ENCODE data around the gene KRTAP13-4. TPM values are rescaled to one million over a fixed set of nuclear protein-coding genes. Genes with fewer than 3 reads are reported as not detected.

KRTAP13-4 gene
- total RNA-seq, 1 experiment from 2014 or later, result not detected

DNA sequence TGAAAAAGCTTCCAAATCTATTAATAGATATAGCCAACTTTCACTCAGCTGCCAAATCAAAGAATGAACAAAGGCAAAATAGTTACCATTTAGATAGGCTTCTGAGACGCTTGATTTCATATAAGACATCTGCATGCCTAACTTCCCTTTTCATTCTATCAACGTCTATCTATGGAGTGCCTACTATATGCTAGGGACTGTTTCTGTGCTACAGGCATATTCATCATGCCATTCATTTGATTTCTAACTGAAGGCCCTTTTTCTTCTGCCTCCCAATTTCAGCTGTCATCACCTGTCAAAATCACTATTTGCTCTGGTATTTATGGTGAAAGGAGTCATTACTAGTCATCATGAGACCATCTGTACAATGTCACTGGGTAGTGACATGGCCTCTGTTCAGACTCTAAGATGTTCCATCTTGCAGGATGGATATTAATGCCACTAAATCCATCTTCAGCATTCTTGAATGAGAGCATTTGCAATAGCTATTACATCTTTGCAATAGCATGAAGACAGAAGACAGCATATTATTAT is 38.5 kb upstream of the KRTAP13-4 start:
- intact Hi-C loops (cut with micrococcal nuclease; ENCODE audit: unreplicated experiment), result no loop called here
- in situ Hi-C loops (cut with HindIII; ENCODE audit: low pct_unique_long_range_greater_than_20kb, low sequenced_read_pairs), result no loop called here
- BruUV-seq (replicated peaks), result no TSS peak
- no peak overlapping the region for H3K27ac ChIP-seq (ENCODE audit: low read length)
- no peak for ATAC-seq
- H3K36me3 ChIP-seq (ENCODE audit: control insufficient read depth, insufficient read depth, low read length), result no peaks in the 10 kb centered on the region
- H3K27me3 ChIP-seq (ENCODE audit: control insufficient read depth, insufficient read depth, low read length), result no peaks in the 10 kb centered on the region
- no peak overlapping the region for H3K4me3 ChIP-seq (ENCODE audit: low read depth in 2 of 2, low read length in 2 of 2)
- ChIA-PET CTCF (no interaction called here), POLR2A (no interaction called here)
- DNase-seq (ENCODE audit: low read depth, low spot score), result no peak
- TF ChIP-seq, protein P1, sequence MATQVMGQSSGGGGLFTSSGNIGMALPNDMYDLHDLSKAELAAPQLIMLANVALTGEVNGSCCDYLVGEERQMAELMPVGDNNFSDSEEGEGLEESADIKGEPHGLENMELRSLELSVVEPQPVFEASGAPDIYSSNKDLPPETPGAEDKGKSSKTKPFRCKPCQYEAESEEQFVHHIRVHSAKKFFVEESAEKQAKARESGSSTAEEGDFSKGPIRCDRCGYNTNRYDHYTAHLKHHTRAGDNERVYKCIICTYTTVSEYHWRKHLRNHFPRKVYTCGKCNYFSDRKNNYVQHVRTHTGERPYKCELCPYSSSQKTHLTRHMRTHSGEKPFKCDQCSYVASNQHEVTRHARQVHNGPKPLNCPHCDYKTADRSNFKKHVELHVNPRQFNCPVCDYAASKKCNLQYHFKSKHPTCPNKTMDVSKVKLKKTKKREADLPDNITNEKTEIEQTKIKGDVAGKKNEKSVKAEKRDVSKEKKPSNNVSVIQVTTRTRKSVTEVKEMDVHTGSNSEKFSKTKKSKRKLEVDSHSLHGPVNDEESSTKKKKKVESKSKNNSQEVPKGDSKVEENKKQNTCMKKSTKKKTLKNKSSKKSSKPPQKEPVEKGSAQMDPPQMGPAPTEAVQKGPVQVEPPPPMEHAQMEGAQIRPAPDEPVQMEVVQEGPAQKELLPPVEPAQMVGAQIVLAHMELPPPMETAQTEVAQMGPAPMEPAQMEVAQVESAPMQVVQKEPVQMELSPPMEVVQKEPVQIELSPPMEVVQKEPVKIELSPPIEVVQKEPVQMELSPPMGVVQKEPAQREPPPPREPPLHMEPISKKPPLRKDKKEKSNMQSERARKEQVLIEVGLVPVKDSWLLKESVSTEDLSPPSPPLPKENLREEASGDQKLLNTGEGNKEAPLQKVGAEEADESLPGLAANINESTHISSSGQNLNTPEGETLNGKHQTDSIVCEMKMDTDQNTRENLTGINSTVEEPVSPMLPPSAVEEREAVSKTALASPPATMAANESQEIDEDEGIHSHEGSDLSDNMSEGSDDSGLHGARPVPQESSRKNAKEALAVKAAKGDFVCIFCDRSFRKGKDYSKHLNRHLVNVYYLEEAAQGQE (IDR thresholded peaks at IDR 0.05; ENCODE audit: insufficient read depth in 1 of 2, low read depth in 2 of 2, low read length in 1 of 2), result no peak
- TF ChIP-seq, protein P2, sequence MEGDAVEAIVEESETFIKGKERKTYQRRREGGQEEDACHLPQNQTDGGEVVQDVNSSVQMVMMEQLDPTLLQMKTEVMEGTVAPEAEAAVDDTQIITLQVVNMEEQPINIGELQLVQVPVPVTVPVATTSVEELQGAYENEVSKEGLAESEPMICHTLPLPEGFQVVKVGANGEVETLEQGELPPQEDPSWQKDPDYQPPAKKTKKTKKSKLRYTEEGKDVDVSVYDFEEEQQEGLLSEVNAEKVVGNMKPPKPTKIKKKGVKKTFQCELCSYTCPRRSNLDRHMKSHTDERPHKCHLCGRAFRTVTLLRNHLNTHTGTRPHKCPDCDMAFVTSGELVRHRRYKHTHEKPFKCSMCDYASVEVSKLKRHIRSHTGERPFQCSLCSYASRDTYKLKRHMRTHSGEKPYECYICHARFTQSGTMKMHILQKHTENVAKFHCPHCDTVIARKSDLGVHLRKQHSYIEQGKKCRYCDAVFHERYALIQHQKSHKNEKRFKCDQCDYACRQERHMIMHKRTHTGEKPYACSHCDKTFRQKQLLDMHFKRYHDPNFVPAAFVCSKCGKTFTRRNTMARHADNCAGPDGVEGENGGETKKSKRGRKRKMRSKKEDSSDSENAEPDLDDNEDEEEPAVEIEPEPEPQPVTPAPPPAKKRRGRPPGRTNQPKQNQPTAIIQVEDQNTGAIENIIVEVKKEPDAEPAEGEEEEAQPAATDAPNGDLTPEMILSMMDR (IDR thresholded peaks at IDR 0.05), result no peak
- TF ChIP-seq TCF7L2 (IDR thresholded peaks at IDR 0.05; ENCODE audit: low read depth, low read length) (no peak), POLR2AphosphoS5 (IDR thresholded peaks at IDR 0.05; ENCODE audit: low read depth, low read length) (no peak), SIN3A (IDR thresholded peaks at IDR 0.05; ENCODE audit: borderline replicate concordance, insufficient read depth, low read depth, low read length) (no peak)
- H3K4me1 ChIP-seq (ENCODE audit: control insufficient read depth, insufficient read depth, low read length), result no peaks in the 10 kb centered on the region
- H3K9me3 ChIP-seq (ENCODE audit: control insufficient read depth, insufficient read depth, low read depth, low read length), result no peaks in the 10 kb centered on the region

DNA sequence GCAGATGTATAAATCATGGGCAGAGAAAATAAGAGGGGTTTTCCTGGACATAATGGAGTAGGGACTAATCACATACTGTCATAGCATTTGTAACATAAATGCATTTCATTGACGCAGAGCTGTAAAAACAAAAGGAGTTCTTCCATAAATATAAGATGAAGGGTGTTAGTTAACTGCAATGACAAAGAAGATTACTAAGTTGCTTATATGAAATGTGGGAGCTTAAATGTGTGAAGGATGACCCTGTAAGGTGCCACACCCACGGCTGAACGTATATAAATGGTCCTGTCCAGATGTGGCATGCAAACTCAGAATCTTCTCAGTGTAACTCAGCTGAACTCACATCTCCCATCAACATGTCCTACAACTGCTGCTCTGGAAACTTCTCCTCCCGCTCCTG is 34.3 kb upstream of the KRTAP13-4 start, which contains the start of gene KRTAP13-1:
TSS of gene KRTAP13-1 (plus strand) at position 301 of the 400 bp plus-strand sequence. CDS start at position 357, 56 bp downstream.
- ChIA-PET CTCF (no interaction called here), POLR2A (no interaction called here)
- in situ Hi-C loops (cut with HindIII; ENCODE audit: low pct_unique_long_range_greater_than_20kb, low sequenced_read_pairs) (no loop called here), intact Hi-C loops (cut with micrococcal nuclease; ENCODE audit: unreplicated experiment) (no loop called here)
- ATAC-seq, result no peak
- no peak for DNase-seq (ENCODE audit: low read depth, low spot score)
- TF ChIP-seq TCF7L2 (IDR thresholded peaks at IDR 0.05; ENCODE audit: low read depth, low read length) (no peak), POLR2AphosphoS5 (IDR thresholded peaks at IDR 0.05; ENCODE audit: low read depth, low read length) (no peak), SIN3A (IDR thresholded peaks at IDR 0.05; ENCODE audit: borderline replicate concordance, insufficient read depth, low read depth, low read length) (no peak)
- TF ChIP-seq, protein P2 (IDR thresholded peaks at IDR 0.05), result no peak
- TF ChIP-seq, protein P1 (IDR thresholded peaks at IDR 0.05; ENCODE audit: insufficient read depth in 1 of 2, low read depth in 2 of 2, low read length in 1 of 2), result no peak
- H3K27me3 ChIP-seq (ENCODE audit: control insufficient read depth, insufficient read depth, low read length), result no peaks in the 10 kb centered on the region
- no peak within 1 kb of the TSS for H3K4me3 ChIP-seq (ENCODE audit: low read depth in 2 of 2, low read length in 2 of 2)
- no peaks in the 10 kb centered on the region for H3K36me3 ChIP-seq (ENCODE audit: control insufficient read depth, insufficient read depth, low read length)
- BruUV-seq (replicated peaks), result no TSS peak
- H3K9me3 ChIP-seq (ENCODE audit: control insufficient read depth, insufficient read depth, low read depth, low read length), result no peaks in the 10 kb centered on the region
- H3K27ac ChIP-seq (ENCODE audit: low read length), result no peak within 1 kb of the TSS
- H3K4me1 ChIP-seq (ENCODE audit: control insufficient read depth, insufficient read depth, low read length), result no peaks in the 10 kb centered on the region
